ENCODE results near the gene SH3PXD2A.
"Not testable (repeated sequence)": the region's sequence is repeated elsewhere in the genome, so short reads cannot be mapped to it uniquely, and the experiment has no call there.

SH3PXD2A gene

DNA sequence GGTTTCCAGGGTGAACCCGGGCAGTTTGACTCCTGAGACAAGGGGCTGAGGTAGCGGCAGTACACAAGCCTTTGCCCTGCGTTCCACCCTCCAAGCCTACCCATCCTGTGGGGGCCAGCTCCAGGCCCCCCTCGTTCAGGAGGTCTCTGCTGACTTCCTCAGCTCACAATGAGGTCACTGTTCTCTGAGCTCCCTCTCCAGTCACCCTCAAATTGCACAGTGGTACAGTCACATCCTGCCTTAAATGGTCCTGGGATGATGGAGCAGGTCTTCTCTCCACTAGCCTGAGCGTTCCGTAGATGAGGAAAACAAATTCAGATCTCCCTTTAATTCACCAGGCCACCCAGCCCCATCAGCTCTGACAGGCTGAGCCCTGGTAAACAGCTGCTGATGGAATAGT, 90.2 kb downstream of the SH3PXD2A start:
- DNase-seq = no peak

DNA sequence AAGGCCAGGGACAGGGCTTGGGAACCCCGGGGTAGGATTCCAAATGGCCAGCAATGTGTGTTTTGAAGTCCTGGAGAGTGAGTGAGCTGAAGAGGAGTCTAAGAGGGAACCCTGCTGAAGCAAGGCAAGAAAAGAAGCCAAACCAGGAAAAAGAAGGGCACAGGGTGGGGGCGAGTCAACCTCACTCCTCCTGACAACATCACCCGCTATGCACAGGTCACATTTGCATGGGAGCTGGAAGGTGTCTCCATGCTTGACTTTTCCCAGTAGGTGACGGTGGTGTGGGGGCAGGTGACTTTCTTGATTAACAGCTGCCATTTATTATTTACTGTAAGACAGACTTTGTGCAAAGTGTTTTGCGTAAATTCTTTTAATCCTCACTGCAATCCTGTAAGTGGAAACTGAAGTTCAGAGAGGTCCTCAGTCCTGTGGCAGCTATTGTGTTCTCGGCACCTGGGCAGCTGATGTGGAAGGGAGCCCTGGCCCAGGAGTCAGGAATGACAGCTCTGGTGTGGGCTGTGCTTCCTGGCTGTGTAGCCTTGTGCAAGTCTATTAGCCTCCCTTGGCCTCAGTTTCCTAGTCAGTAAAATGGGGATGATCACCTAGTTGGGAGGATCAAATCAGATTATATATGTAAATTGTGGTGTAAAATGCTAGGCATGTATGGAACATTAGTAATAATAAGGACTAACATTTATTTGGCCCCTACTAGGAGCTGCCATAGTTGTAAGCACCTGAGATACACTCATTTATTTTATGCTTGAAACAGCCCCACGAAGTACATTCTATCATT, 90.9 kb downstream of the SH3PXD2A start:
- no peak for DNase-seq

DNA sequence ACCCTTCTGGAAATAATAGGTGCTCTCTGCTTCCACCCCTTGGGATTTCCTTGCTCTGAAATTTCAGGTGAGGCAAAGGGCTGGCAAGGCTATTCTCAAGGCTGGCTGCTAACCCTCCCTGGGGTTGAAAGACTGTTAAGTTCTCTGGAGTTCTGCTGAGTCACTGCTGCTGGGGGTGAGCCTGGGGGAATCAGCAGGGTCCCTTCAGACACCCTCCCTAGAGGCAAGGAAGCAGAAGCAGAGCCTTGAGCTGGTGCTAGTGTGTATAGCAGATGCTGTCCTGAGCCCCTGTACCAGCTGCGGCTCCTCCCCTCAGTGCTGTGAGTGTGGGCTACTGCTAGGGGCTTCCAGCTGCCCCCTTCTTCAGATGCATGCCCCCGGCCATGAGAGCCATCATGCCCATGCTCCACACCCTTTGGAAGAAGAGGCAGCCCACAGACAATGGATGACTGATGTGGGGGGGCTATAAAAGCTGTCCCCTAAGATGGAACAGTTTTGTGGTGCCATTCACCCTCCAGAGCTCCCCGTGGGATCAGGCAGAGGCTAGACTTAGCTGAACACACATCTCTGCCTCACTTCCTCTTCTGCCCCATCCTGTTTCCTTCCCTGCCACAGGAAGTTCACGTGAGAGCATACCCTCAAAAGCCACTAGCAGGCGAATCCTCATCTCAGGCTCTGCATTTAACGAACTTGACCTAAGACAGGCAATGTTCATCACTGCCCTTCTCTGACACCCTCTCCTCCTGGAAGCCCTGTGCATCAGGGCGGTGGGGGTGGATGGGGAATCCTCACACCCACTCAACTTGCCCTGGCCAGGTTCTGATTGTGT, 91.8 kb downstream of the SH3PXD2A start:
- DNase-seq = no peak

DNA sequence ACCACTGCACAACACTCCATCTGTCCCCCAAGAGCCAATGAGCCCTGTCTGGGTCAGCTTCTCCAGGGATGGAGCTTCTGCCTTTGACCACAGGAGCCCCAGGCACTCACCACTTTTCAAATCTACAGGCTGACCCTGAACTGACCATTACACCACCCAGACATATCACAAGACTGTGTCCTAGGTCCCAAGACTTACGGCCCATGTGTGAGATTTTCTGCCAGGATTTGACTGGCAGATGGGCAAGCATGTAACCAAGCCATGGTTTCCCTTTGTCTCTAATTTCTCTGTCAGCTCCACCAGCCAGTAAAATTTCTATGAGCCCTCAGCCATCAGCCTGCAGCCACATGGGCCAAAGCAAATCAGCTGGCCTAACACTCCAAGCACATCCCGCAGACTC, 92.5 kb downstream of the SH3PXD2A start:
- DNase-seq = no peak

DNA sequence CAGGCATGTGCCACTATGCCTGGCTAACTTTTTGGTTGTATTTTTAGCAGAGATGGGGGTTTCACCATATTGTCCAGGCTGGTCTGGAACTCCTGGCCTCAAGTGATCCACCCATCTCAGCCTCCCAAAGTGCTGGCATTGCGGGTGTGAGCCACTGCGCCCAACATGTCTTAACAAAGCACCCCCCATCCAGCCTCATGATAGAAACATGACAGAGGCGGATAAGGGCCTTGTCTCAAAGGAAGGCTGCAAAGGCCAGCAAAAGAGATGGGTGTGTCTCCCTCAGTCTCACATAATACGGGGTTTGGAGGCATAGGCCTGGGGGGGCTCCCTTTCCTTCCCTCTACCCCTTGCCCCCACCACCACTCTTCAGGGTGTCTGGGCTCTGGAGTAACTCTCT, 93.2 kb downstream of the SH3PXD2A start:
- DNase-seq = no peak

DNA sequence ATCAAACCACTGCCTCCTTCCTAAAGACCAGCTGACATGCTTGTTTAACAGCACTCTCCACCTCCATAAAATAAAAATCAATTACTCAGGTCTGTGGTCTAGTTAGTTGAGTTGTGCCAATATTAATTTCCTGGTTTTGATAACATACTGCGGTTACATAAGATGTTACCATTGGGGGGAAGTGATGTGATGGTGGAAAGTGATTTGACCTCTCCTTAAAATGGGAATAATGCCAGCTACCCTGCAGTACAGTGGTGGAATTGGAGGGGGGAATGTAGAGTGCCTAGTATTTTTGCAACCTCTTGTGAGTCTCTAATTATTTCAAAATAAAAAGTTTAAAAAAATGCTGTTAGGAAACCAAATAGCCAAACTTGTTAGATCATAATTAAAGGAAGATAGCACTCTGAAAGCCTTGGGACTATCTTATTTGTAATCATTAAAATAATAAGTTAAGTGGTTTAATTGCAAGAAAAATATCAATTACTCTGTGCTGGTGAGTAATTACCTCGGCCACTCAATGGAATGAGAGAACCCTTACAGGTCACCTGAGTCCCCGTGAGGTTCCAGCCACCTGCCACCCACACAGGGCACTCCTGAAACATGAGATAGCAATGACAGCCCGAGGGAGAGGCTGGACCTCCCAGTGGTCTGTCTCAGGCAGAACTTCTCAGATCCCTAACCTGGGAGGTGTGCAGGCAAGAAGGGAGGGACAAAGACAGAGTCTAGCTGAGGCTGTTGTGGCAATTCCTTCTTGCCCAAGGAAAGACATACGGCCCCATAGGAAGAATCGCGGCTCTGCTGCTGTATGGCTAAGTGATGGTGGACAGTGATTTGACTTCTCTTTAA, 94.1 kb downstream of the SH3PXD2A start:
- no peak for DNase-seq

DNA sequence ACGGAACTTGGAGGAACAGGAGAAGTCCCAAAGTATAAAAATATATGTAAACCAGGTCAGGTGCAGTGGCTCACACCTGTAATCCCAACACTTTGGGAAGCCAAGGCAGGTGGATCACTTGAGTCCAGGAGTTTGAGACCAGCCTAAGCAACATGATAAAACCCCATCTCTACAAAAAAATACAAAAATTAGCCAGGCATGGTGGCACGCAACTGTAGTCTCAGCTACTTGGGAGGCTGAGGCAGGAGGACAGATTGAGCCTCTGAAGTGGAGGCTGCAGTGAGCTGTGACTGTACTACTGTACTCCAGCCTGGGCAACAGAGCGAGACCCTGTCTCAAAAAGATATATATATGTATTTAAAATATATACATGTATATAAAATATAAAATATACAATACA, 95.1 kb downstream of the SH3PXD2A start:
- DNase-seq = not testable (repeated sequence)

DNA sequence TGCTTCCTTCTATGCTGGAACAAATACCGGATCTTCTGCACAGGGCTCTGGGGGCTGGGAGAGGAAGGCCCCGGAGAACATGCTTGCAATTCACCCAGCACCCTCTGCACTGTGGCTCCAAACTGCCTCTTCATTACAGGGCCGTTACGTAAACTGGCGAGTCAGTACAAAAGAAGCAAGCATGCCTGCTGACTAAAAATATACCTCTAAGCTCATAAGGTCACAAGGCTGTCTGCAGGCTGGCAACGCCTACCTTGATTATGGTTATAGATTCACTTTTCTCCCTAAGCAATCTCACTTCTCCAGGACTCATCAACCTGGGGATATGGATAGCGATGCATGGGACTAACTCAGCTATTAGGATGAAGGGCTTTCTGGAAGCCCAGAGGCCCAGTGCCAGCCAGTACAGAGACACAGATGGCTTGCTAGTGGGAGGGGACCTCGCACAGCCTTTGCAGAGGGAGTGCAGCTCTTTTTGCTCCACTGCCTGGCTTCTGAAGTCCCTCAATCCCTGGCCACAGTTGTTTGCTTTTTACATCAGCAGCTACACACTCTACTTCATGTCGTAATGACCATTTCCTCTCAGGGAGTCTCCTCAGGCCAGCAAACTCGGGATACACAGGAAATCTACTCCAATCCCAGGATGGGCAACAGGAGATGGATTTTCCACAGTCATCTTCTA, 96.1 kb downstream of the SH3PXD2A start:
- no peak for DNase-seq

DNA sequence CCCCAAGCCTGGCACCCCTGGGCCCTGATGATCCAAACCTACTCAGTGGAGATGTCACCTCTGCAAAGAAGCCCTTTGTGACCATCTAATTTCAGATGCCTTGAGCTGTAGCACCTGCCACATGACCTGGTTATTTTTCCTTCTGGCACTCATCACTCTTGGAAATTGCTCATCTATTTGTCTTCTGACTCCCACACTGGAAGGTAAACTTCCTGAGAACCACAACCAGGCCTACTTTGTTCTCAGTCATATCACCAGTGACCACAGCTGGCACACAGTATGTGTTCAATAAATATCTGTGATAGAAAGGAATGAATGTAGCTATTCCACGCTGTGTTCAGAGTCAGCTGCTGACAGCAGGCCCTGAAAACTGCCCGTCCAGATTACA, 97.1 kb downstream of the SH3PXD2A start:
- DNase-seq = no peak

DNA sequence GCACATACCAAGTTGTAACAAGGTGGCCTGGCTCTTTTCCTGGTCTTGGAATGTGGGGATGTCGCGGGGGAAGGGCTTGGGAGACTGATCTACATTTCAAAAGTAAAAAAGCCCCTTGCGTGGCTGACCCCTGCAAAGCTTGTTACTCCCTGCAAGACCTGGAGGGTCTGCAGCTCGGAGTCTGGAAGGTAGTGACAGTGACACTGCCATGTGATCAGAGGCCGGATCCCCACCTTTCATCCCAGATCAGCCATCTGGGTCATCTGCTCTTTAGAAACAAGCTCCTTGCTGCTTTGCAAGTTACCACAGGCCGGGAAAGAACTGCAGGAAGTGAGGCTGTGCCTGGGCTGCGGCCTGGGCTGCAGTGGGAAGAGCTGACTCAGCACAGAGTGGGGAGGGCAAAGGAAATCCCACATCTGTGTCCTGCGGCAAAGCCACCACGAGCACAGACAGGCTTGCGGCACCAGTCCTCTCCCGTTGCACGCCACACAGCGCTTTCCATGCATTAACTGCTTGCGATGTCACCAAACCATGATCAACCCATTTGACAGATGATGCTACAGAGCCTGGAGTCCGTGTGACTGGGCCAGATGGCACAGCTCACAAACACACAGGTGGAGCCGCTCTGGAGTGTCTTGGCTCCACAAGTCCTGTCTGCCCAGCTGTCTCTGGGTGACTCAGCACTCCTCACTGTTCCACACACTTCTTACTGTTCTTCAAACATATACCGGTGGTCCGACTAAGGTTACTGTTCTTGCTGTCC, 97.7 kb downstream of the SH3PXD2A start:
- DNase-seq = peak; percentile 48 to 67

DNA sequence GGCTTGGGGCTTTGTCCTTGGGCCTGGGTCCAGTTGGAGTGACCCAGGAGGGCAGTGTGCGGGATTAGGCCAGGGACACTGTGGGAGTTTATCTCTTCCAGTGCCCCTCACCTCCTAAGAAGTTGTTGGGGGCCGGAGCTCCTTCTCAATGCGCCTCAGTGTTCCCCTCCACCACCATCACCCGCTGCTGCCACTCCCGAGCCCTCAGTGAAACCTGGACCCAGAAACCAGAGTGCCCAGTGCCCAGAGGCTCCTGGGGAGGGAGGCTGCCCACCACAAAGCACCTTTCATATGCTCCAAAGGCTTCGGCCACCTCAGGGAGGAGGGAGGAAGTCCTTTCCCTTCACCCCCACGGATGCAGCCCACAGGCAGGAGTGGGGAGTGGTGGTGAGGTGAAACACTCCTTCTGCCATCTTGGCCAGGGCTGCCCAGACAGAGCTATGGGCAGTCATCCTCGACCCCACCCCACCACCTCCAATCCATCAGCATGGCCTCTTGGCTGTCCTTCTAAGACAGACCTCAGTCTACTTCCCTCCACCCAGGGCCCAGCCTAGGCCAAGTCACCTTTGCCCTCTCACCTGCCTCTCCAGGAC, 99.0 kb downstream of the SH3PXD2A start:
- DNase-seq = no peak

DNA sequence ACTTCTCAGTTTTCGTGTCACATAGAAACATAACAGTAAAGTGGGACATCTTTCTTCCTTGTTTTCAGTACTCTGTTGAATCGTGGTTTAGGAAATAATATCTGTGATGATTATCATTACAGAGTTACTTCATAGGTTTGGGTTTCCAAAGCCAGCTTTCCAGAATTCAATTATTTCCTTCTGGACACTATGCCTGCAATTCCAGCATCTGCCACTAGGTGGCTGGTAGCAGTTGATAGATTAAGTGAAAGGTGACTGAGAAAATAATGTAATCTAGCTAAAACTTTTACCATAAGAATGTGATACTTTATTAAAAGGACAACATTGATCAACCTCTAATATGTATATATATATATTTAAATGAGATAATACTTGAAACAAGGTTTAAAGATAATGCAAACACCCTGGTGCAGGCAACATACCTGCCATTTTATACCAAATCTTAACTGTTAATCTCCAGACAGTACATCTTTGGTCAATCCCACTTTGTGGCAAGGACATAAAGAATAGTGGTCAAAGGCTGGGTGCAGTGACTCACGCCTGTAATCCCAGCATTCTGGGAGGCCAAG, 102.6 kb downstream of the SH3PXD2A start:
- peak in 1 of 2 experiments; percentile 32 for DNase-seq

DNA sequence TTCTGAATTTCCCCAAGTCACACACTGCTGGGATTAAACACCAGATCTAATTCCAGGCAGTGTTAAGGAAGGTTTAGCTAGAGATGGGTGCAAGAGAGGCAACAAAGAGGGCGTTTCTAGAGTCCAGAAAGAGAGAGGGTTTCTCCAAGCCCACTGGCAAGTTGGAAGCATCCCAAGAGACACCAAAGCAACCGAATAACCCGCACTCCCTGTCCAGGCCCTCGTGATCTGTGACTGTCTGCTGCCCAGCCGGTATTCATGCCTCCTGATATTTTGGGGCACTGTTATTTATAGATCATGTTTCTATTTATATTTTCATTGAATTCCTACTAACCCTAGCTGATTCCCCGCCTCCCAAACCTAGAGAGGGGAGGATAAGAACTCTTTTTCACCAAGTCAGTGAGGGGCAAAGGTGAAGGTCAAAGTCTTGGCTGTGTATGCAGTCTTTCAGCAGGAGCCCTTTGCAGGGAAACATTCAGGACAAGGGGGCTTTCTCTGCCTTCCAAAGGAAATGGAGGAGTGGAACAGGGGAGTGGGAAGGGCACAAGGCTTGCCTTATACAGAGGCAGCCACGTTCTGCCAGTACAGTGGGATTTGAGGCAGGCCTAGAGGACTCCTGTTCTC, 103.6 kb downstream of the SH3PXD2A start:
- no peak for DNase-seq

DNA sequence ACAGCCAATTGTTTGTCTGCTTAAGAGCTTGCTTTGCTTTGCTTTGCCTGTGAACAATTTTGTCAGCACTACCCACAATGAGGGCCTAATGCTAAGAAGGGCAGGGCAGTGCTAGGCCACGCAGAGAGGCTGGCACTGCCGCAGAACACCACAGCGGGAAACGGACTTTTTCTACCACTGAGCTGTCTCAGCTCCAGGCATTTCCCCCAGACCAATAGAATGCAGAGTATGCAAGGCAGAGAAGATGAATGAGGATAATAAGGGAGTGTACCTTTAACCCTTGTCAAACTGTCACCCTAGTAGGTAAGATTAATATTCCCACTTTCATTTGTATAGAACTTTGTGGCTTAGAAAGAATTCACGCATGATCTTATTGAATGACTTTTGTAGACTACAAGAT, 104.5 kb downstream of the SH3PXD2A start:
- DNase-seq = no peak

DNA sequence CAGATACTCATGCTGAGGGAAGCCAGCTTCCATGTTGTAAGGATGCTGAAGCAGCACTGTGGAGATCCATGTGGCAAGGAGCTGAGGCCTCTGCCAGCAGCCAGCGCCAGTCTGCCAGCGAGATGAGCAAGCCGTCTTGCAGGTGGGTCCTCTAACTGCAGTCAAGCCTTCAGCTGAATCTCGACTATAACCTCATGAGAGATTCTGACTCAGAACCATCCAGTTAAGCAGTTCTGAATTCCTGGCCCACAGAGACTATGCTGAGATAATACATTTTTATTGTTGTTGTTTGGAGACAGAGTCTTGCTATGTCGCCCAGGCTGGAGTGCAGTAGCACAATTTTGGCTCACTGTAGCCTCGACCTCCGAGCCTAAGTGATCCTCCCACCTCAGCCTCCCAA, 105.6 kb downstream of the SH3PXD2A start:
- DNase-seq = no peak

DNA sequence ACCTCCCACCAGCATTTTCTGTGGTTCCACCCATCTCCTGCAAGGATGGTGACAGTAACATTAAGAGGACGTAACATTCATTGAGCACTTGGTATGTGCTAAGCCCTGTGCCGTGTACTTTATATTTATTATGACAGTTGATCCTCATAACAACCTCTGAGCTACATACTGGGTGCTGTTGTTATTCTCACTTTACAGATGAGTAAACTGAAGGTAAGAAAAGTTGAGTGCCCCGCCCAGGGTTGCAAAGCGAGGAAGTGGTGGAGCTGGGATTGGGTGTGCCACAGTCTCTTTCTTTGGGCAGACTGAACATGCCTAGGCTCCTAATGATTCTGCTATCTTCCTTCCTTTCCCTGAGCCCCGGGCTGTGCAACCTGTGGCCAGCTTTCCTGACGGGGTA, 107.4 kb downstream of the SH3PXD2A start:
- DNase-seq = no peak

DNA sequence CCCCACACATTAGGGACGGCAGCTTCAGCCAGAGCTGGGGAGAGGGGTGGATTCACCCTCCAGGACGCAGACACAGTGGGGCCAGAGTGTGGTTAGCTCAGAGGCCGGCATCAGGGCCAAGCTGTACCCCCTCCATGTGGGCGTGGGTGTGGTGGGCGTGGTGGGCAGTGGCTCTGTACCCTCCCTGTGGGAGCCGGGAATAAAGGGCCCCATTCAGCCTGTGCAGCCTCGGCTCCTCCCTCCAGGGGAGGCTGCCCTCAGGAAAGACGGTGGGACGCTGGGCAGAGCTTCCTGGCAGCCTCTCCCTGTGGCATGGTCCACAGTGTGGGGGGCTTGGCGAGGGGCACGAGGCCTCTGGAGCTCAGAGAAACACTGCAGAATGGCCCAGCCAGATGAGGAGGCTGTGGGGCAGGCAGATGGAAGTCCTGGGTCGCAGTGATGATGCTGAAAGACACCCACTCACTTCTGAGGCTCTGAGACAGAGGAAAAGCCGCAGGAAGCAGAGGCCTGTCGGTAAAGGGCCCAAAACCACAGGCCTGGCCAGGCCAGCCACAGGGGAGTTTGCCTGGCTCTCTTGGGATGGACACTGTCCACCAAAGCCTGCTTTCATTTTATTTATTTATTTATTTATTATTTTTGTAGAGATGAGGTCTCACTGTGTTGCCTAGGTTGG, 108.0 kb downstream of the SH3PXD2A start:
- no peak for DNase-seq

DNA sequence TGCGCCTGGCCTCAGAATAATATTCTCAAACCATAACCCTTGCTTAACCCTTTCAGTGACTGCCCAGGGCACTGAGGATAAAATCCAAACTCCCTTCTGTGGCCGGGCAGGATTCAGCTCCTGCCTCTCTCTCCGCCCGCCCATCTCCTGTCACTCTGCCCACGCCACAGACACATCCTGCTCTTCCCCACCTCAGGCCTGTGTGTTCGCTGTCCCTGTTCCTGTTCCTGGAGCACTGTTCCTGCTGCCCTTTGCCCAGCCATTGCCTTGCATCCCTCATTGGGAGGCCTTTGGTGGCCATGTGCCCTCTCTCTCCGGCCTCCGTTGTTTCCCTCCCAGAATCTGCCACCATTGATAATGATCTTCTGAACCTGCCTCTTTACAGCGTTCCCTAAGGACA, 108.8 kb downstream of the SH3PXD2A start:
- DNase-seq = no peak

DNA sequence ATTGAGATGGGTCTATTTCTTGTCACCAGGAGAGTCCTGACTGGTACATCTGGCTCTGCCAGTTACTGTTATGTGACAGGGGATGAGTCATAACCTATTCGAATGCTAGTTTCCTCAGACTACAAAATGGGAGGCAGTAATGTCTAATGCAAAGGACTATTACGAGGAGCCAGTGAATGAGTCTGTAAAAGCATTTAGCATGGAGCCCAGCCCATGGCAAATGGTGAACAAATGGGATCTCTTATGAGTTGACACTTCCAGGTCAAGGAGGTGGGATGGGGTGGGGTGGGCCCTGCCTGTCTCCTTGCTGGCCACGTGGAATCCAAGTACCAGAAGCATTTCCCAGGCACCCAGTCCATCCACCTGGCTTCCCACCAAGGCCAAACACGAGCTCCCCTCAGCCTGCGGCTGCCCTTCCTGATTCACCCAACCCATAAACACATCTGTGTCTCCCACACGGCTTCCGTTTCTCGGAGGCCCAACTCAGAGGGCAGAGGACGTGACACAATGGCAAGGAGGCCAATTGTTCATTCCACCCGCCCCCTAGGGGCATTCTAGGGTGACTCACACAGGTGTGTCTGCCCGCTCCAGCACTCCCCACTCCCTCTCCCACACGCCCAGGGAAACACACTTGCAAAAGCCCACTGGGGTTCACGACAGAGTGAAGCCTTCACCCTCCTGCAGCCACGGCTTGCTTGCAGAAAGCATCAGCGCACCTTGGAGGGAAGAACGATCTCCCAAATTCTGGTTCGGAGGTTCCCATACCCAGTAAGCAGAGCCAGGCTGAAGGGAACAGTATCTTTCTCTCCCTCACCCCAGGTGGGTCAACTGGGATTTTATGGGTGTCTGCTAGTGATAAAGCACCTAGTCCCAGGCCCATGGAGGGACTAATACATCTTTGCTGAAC, 109.8 kb downstream of the SH3PXD2A start:
- DNase-seq = peak; percentile 49 to 78

Measured in stimulated activated CD4-positive, alpha-beta T cell treated with anti-CD3 and anti-CD28 coated beads, Interleukin-4, amount 100 ng/mL, for 4 hours (primary cell).